Activated T-cell treated with anti-CD3 and anti-CD28 coated beads, Interleukin-2, amount 50 U/mL, for 4 hours (primary cell): ENCODE results near the gene EHBP1. TPM values are rescaled to one million over a fixed set of nuclear protein-coding genes. Genes with fewer than 3 reads are reported as not detected.

ENCODE experiments used
- ATAC-seq, 2 donors: fragments of 200-7000 bp; cut with Tn5 transposase; one replicate each; pipeline ENCODE4 v1.10.0; 2021
- DNase-seq: peaks from one replicate; pipeline ENCODE4 v3.0.0-alpha.2; 2020
- H3K27me3 Mint-ChIP-seq: one replicate; pipeline ENCODE4 v1.8.0; 2021; ENCODE audit warnings: low read depth, mixed read lengths
- H3K36me3 Mint-ChIP-seq: one replicate; pipeline ENCODE4 v1.8.0; 2022; ENCODE audit warnings: mixed read lengths; ENCODE audit not compliant: insufficient read depth
- H3K4me1 Mint-ChIP-seq: one replicate; pipeline ENCODE4 v1.8.0; 2021; ENCODE audit warnings: low read depth, mixed read lengths
- H3K4me3 Mint-ChIP-seq: one replicate; pipeline ENCODE4 v1.8.0; 2021; ENCODE audit warnings: mild to moderate bottlenecking, moderate library complexity, mixed read lengths
- H3K9me3 Mint-ChIP-seq: one replicate; pipeline ENCODE4 v1.8.0; 2021; ENCODE audit warnings: mixed read lengths
- total RNA-seq, 3 donors: library from RNA; stranded (reverse); gene quantifications; one replicate each; pipeline ENCODE4 v1.2.1, GENCODE V29; 2021

Gene EHBP1
- total RNA-seq, 3 donors from 2014 or later, result 19.8 to 21.4 (median 20.2) TPM

DNA sequence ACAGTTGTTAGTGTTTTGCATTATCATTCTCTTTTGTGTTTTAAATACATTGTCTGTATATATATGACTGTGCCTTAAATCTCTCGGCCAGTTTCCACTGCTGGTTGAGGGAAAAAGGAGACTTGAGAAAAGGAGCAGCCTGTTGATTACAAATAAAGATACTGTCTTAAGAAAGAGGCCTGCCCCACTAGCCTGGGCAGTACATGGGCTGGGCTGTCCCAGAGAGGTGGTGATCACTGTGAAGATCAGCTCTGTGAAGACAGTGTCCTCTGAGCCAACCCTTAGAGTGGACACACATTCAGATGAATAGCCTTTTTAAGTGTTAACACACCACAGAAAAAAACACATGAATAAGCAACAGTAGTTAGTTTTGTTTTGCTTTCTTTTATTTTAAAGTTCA lies 335.1 kb downstream of the EHBP1 start:
- H3K36me3 Mint-ChIP-seq, result peaks cover 17% of the 10 kb centered on the region
- H3K9me3 Mint-ChIP-seq, result no peaks in the 10 kb centered on the region
- no peak for ATAC-seq
- no peak overlapping the region for H3K4me3 Mint-ChIP-seq
- DNase-seq, result no peak
- peaks cover 21% of the 10 kb centered on the region for H3K27me3 Mint-ChIP-seq
- H3K4me1 Mint-ChIP-seq, result no peaks in the 10 kb centered on the region

DNA sequence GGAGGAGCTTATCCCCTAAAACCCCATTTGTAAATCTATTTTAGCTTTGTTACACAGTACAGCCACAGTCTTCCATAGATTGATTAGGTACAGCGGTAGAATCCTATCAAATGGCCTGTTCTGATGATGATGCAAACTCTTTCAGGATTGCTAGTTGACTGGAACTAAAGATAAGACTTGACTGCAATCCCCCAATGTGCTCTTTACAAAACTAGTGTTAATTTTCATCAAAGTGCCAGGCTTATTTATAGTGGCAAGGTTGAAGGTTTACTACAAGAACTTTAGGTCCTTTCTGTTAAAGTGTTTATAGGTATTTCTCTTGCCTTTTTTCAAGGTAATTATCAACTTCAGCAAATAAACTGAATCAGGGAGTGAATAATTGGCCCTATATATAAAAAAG lies 336.1 kb downstream of the EHBP1 start:
- Mint-ChIP-seq H3K4me1 (peaks cover 6% of the 10 kb centered on the region), H3K27me3 (peaks cover 31% of the 10 kb centered on the region), H3K36me3 (peaks cover 23% of the 10 kb centered on the region), H3K9me3 (no peaks in the 10 kb centered on the region), H3K4me3 (no peak overlapping the region)
- DNase-seq (no peak), ATAC-seq (no peak)

DNA sequence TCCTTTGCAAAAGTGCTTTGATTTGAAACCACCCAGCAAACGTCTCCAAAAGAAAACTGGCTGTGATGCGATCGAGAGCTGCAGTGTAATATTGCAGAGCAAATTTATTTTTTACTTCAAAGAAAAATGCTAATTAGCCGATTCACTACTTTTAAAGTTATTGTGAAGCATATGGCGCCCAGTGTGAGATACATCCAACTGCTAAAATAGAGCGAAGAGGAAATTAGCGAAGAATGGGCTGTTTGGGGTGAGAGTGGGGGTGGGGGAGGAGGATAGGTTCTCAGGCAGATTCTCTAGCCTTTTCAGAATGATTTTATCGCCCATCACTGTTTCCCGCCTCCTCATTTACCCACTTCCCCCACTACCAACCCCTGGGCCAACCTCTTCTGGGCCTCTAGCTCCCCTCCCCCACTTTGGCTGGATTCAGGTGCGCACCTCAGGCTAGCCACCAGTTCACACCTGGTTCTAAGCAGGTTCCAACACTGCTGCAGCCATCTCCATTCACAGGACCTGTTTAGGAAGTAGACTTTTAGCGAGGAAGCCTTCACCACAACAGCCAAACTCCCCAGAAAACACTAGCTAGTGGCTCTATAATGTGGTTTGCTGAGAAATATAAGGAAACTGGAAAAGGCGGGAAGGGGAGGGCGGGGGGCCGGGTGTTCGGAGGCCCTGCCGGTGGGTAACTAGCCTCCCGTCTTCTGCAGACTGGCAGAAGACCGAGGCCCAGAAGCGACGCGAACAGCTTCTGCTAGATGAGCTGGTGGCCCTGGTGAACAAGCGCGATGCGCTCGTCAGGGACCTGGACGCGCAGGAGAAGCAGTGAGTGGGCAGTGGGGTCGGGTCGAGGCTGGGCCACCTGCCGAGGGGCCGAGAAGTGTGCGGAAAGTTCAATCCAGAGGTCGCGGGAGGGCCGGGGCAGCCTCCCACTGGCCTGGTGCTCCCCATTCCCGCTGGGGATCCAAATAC lies 339.1 kb downstream of the EHBP1 start:
- Mint-ChIP-seq H3K27me3 (peaks cover 58% of the 10 kb centered on the region), H3K9me3 (no peaks in the 10 kb centered on the region), H3K36me3 (peaks cover 21% of the 10 kb centered on the region), H3K4me3 (no peak overlapping the region), H3K4me1 (peaks cover 32% of the 10 kb centered on the region)
- no peak for DNase-seq
- no peak for ATAC-seq

DNA sequence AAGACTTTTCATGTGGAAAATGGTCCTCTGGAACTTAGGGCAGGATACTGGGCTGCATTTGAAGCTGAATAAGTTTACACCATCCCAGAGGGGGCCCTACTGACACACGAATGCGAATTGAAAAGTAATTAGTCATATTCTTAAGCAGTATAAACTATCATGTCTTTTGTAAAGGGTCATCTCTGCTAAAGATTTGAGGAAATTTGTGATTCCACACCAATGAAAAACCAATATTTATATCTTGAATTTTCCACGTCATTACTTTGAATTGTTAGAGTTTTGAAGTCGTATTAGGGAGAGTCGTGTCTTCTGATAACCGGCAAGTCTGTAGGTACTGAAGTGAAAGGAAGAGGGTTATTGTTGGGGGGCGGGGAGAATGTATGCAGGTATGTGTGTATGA lies 341.0 kb downstream of the EHBP1 start:
- ATAC-seq, result no peak
- Mint-ChIP-seq H3K36me3 (peaks cover 19% of the 10 kb centered on the region), H3K4me1 (peaks cover 41% of the 10 kb centered on the region), H3K4me3 (no peak overlapping the region), H3K27me3 (peaks cover 70% of the 10 kb centered on the region), H3K9me3 (no peaks in the 10 kb centered on the region)
- no peak for DNase-seq

DNA sequence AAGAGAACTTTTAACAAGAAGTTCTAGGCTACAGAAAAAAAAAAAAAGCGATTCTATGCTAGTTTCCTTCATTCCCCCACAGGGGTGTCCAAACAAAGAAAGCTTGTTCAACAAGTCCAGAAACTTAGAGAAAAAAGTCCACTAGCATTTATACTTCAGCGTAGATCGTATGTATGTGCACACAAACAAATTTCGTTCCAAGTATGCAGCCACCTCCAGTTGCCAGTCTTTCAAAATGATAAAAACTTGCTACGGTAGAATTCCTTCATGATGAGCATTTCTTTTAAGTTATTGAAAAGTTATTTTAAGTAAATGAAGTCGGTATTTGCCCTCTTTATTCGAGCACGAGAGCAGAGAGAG lies 341.4 kb downstream of the EHBP1 start:
- peaks cover 19% of the 10 kb centered on the region for H3K36me3 Mint-ChIP-seq
- H3K9me3 Mint-ChIP-seq, result no peaks in the 10 kb centered on the region
- H3K27me3 Mint-ChIP-seq, result peaks cover 74% of the 10 kb centered on the region
- H3K4me1 Mint-ChIP-seq, result peaks cover 41% of the 10 kb centered on the region
- peak overlapping the region; percentile 24 for H3K4me3 Mint-ChIP-seq
- ATAC-seq, result no peak
- DNase-seq, result no peak

DNA sequence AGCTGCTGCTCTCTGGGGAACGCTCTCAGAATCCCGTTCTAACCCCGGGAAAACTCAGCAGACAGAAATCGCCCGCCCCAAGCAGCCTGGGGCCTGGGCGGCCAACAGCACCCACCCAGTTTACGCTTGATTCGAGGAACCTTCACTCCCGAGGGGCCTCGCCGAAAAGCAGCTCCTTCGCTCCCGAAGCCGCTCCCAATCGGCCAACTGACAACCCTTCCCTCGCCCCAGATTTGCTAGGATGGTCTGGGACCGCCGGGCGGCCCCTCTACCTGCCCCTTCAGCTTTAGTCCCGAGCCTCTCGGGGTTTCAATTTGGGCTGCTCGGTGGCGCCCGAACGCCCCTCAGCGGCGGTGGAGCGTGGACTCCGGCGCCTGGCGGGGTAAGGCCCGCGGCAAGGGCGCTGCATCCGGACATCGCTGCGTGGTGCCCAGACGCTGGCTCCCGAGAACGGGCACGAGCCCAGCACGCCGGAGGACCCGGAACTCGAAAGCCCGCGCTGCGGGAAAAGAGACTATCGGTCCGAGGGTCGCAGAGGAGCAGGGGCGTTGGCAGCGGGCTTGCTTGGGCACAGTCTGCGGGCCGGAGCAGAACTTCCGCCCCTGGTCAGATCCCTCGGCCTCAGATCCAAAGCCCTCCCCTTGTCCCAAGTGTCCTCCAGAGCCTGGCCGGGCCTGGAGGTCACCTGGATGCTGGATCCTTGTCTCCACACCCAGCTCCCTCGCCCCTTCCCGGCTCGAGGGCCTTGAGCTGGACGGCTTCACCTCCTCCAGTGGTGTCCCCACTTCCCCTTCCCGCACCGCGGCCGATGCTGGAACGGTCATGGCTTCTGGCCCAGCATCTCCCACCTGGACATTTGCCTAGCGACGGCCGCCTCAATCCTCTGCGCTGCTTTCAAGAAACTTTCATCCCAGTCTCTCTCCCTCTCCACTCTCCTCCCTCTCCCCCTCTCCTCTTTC lies 342.1 kb downstream of the EHBP1 start:
- no peak for DNase-seq
- peak overlapping the region; percentile 24 for H3K4me3 Mint-ChIP-seq
- peaks cover 19% of the 10 kb centered on the region for H3K36me3 Mint-ChIP-seq
- H3K9me3 Mint-ChIP-seq, result no peaks in the 10 kb centered on the region
- ATAC-seq, result no peak
- H3K4me1 Mint-ChIP-seq, result peaks cover 47% of the 10 kb centered on the region
- peaks cover 80% of the 10 kb centered on the region for H3K27me3 Mint-ChIP-seq

DNA sequence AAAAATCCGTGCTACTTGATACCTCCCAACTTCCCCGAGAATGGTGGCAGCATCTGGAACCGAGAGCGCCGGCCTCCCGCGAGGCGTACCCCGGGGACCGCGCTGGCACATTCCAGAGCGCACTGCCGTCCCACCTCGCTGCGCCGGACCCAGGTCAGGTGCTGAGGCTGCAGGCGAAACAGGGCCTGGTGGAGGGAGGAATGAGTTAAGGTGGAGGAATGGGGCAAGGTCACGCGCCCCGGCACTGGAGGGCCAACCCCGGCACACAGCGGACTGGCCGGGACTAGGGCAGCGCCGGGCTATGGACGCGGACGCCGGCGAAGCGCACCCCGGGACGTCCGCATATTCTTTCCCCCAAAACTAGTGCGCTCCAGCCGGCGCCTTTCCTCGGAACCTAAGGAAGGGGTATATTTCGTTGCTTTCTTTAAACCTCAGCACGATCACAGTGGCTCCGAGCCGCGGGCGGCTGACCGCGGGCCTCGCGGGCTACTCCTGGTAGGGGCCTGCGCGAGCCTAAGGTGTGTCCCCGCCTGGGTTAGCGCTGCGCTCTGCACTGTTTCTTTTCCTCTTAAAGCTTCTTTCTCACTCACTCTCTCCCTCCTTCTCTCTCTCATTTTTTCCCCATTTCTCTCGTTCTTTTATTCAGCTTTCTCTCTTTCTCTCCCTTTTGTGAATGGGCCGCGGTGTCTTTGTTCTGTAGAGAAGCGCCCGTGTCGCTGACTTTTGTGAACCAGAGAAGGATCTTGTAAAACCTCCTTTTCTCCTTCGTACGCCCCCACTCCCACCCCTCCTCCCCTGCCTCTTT lies 343.1 kb downstream of the EHBP1 start:
- no peak for ATAC-seq
- no peak overlapping the region for H3K4me3 Mint-ChIP-seq
- no peak for DNase-seq

DNA sequence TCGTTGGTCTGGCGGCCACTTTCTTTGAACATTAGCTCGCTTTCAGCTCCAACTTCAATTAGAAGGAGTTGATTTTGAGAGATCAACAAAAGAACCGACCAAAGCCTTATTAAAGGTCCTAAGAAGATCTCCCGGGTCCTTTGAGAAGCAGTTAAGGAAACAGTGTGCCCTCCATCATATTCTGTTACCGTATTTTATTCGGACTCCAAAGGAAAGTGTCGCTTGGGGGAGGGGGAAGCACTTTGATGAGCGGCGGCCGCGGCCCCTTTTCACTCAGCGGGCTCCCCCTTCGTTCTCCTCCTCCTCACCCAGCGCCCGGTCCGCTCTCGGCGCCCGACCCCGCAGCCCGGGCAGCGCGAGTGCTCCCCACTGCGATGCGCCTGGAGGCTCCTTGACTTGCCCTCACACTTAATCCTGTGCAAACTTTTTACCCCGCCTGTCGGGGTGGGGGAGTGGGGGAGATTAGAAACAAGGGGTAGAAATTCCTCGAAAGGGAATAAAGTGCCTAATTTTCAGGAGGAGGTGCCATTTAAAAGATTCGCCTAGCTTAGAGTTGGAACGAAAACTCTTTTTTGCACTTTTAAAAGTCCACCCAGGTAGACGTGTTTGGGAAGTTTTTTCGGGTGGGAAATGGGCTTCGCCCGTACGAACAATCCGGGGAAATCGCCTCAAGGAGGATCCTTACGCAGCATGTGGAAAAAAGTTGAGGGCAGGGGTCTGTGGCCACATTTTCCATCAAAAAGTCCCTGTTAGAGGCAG lies 343.9 kb downstream of the EHBP1 start:
- peaks cover 15% of the 10 kb centered on the region for H3K36me3 Mint-ChIP-seq
- peaks cover 86% of the 10 kb centered on the region for H3K27me3 Mint-ChIP-seq
- H3K4me3 Mint-ChIP-seq, result peak overlapping the region; percentile 75
- H3K4me1 Mint-ChIP-seq, result peaks cover 60% of the 10 kb centered on the region
- H3K9me3 Mint-ChIP-seq, result no peaks in the 10 kb centered on the region
- DNase-seq (no peak), ATAC-seq (no peak)

More for the DNA sequence above, 343.1 kb downstream of the EHBP1 start:
- Mint-ChIP-seq H3K36me3 (peaks cover 16% of the 10 kb centered on the region), H3K9me3 (no peaks in the 10 kb centered on the region), H3K27me3 (peaks cover 86% of the 10 kb centered on the region), H3K4me1 (peaks cover 54% of the 10 kb centered on the region)

DNA sequence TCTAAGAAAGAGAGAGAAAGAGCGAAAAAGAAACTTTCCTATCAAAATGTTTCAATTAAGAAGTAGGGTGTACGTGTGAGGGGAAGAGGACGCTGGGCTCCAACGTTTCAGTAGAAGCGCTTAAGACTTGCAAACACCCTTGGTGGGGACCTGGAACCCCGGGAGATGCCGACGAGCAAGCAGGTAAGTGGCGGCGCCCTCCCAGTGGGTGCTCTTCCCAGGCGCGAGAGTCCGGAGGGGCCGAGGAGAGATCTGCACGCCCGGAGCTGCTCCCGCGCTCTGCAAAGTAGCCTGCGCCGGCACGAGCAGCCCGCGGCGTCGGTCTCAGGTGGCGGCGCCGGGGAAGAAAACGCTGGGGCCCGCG lies 344.4 kb downstream of the EHBP1 start:
- no peaks in the 10 kb centered on the region for H3K9me3 Mint-ChIP-seq
- peak overlapping the region; percentile 75 for H3K4me3 Mint-ChIP-seq
- DNase-seq (no peak), ATAC-seq (peak; percentile 38 to 44)
- H3K36me3 Mint-ChIP-seq, result peaks cover 14% of the 10 kb centered on the region
- H3K27me3 Mint-ChIP-seq, result peaks cover 87% of the 10 kb centered on the region
- peaks cover 66% of the 10 kb centered on the region for H3K4me1 Mint-ChIP-seq

DNA sequence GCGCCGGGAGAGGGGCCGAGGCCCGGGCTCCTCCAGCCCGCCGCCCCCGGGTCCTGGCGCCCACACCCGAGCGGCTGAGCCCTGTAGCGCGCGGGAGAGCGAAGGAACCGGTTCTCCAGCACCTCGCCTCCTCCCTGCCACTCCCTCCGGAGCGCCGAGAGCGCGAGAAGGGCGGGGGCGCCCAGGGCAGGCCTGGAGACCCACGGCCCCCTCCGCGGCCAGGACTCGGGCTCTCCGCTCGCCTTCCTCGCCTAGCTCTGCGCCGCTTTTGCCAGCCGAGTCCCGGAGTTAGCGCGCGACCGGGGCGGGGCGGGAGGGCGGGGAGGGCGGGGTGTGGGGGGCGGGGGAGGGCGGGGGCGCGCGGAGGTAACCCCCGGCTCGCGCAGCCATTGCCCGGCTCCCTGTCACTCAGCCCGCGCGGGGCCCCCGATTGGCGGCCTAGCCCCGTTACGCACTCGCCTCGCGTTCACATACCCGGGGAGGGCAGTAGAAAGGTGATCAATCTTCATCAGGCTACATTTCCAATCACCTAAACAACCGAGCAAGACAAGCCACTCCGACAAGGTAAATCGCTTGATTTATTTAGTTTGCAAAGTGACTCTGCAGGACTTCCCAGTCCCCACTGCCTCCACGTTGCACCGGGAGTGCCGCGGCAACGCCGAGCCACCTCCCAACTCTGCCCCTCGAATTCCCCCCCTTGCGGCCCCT lies 345.0 kb downstream of the EHBP1 start, which contains the start of gene OTX1:
OTX1 (plus strand) TSS at position 497 of the 708 bp plus-strand sequence. CDS start 2,161 bp downstream, outside the sequence.
- Mint-ChIP-seq H3K4me3 (peak within 1 kb of the TSS; percentile 75), H3K9me3 (no peaks in the 10 kb centered on the region), H3K27me3 (peaks cover 87% of the 10 kb centered on the region), H3K4me1 (peaks cover 71% of the 10 kb centered on the region), H3K36me3 (peaks cover 9% of the 10 kb centered on the region)
- ATAC-seq, result peak; percentile 80 to 81
- DNase-seq, result peak; percentile 34

DNA sequence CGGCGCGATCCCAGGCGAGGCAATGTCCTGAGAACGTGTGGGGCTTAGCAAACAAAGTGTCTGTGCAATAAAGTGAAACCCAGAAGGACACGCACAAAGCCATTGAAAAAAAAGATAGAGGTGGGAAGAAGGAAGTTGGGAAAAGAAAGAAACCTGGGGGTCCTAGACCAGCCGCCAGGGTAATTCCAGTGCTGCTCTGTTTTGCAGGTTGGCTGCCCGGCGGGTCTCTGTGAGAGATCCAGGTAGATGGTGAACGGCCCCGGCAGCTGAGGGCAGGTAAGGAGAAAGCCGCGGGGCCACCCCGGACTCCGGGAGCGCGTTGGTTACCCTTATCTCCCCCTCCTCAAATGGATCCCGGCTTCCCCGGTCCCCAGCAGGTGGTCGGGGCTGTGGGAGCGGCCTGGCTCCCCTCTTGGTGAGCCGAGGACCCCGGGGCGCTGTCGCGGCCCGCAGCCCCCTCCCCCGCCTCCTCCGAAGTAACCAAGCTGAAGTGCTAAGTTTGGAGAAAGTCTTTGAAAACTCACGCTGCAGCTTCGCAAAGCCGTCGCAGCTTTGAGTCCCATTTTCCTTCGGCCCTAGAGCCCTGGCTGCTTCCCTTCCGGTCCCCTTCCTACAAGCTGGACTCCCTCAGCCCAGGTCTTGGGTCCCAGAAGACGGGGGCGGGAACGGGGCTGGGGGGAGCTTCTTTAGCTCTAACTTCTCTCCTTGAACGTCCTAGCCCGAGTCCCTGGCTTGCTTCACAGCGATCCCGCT lies 345.7 kb downstream of the EHBP1 start:
- no peak for ATAC-seq
- Mint-ChIP-seq H3K27me3 (peaks cover 87% of the 10 kb centered on the region), H3K4me3 (peak overlapping the region; percentile 72), H3K36me3 (peaks cover 2% of the 10 kb centered on the region), H3K9me3 (no peaks in the 10 kb centered on the region), H3K4me1 (peaks cover 75% of the 10 kb centered on the region)
- no peak for DNase-seq

DNA sequence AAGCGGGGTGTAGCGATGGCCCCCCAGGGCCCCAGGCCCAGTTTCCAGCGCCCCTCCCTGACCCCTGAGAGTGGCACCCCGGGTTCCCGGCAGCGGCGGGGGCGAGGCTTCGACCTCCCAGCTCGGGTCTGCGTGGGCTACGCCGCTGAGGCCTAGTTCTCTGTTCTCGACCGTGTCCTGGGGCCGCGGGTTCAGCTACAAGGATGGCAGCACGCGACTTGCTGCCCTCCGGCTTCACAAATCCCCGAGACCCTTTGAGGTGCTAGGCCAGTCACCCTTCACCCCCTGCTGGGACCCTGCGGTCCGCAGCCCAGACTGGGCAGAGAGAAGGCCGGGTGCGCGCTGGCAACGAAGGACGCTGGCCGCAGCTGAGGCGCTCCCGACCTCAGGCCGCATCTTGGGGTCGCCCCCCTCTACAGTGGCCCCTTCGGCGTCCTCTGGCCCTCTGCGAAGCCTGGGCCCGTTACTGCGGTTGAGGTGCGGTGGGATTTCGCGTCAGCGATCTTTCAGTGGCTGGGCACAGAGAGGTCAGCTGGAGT lies 346.4 kb downstream of the EHBP1 start:
- Mint-ChIP-seq H3K9me3 (no peaks in the 10 kb centered on the region), H3K4me3 (no peak overlapping the region), H3K4me1 (peaks cover 73% of the 10 kb centered on the region), H3K27me3 (peaks cover 87% of the 10 kb centered on the region), H3K36me3 (no peaks in the 10 kb centered on the region)
- ATAC-seq, result no peak
- DNase-seq, result no peak
